ENCODE results near the gene CAMK4. TPM values are rescaled to one million over a fixed set of nuclear protein-coding genes. Genes with fewer than 3 reads are reported as not detected.
A peak's percentile ranks its signal among the peaks of the same experiment; 100 is the strongest.

Gene CAMK4
- total RNA-seq, 1 experiment from 2014 or later = 6.3 TPM

DNA sequence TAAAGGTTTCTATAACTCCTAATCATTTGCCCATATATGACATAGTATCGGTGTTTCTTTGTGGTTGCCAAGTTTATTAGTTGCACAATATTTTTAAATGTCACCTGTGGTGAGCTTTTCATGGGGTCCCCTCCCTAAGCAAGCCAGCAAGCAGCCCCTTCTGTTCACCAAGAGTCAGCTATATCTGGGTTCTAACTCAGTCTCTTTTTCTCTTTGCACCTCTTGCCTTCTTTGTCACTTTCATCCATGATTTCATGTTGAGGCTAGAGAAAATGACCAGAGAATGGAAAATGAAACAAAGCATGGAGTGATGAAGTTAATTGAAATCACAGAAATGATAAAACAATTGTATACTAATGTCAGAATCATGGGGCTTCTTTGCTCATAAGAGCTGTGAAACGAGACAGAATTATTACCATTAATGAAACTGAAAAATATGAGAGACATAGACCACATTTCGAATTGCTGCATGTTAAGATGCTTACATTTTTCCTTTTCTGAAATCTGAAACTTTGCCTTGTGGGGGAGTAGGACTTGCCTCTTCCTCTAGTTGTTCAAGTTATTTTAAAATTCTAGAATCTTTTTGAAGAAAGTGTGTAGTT, 75.7 kb downstream of the CAMK4 start:
- no CpG with 5 or more reads among the region's 3 CpGs for WGBS (ENCODE audit: extremely low coverage, insufficient read length, low lambda C conversion rate)

More for the DNA sequence above, 75.7 kb downstream of the CAMK4 start:
- H3K14ac ChIP-seq (ENCODE audit: insufficient read depth, low read length) = no peak overlapping the region
- H2AFZ ChIP-seq (ENCODE audit: low read length) = no peak overlapping the region
- H3K79me2 ChIP-seq (ENCODE audit: insufficient read depth, low read length) = no peaks in the 10 kb centered on the region
- peak overlapping the region in 1 of 3 experiments; percentile 90; a peak in 2 of 7 replicates for H3K27ac Mint-ChIP-seq
- no peaks in the 10 kb centered on the region for H3K4me1 ChIP-seq (ENCODE audit: insufficient read depth, low read length)
- H3K4me2 ChIP-seq (ENCODE audit: insufficient read depth, insufficient read length, low read length) = no peak overlapping the region
- H2BK120ac ChIP-seq (ENCODE audit: low read depth, low read length, poor library complexity, severe bottlenecking) = no peak overlapping the region
- no peak overlapping the region for H2AK5ac ChIP-seq (ENCODE audit: insufficient read length, low read length)
- no peak overlapping the region for H3K18ac ChIP-seq (ENCODE audit: insufficient read length, low read depth, low read length)
- no peaks in the 10 kb centered on the region for H3K9me3 ChIP-seq (ENCODE audit: control insufficient read depth, low read depth, low read length)
- H3K27me3 Mint-ChIP-seq (ENCODE audit: low read depth) = no peaks in the 10 kb centered on the region
- DNase-seq = no peak
- peaks cover 14 to 25% (median 17%) of the 10 kb centered on the region in 3 experiments for H3K36me3 Mint-ChIP-seq (ENCODE audit: insufficient read depth in 1 of 3, low read depth in 3 of 3)
- H2BK20ac ChIP-seq (ENCODE audit: low read depth, low read length, poor library complexity, severe bottlenecking) = no peak overlapping the region
- H3K9ac ChIP-seq (ENCODE audit: extremely low read depth, insufficient read length, low read length) = no peak overlapping the region
- H2BK5ac ChIP-seq (ENCODE audit: insufficient read length, low read length) = no peak overlapping the region
- H3K23me2 ChIP-seq (ENCODE audit: insufficient read length, low read depth, low read length, poor library complexity, severe bottlenecking) = no peaks in the 10 kb centered on the region
- no peak overlapping the region for H2BK15ac ChIP-seq (ENCODE audit: low read depth, low read length)
- no peak overlapping the region for H3K23ac ChIP-seq (ENCODE audit: insufficient read length, low read depth, low read length)
- no peak overlapping the region for H4K8ac ChIP-seq (replicated peaks; ENCODE audit: insufficient read length, low read depth, low read length)
- no peaks in the 10 kb centered on the region for H3K27me3 ChIP-seq (ENCODE audit: insufficient read depth, low read length)
- no peaks in the 10 kb centered on the region for H4K20me1 ChIP-seq (ENCODE audit: control insufficient read depth, insufficient read depth, insufficient read length)
- H4K5ac ChIP-seq (ENCODE audit: insufficient read length, low read depth, low read length) = no peak overlapping the region
- no peak overlapping the region for H2BK12ac ChIP-seq (ENCODE audit: insufficient read length, low read depth, low read length)
- H3K4ac ChIP-seq (ENCODE audit: low read depth, low read length) = no peak overlapping the region
- H3K56ac ChIP-seq (ENCODE audit: insufficient read length, low read depth, low read length) = no peak overlapping the region
- no peak overlapping the region for H3K4me3 Mint-ChIP-seq
- no peaks in the 10 kb centered on the region for H3K79me1 ChIP-seq (ENCODE audit: insufficient read depth, low read depth, low read length, poor library complexity, severe bottlenecking)
- TF ChIP-seq, protein P1, sequence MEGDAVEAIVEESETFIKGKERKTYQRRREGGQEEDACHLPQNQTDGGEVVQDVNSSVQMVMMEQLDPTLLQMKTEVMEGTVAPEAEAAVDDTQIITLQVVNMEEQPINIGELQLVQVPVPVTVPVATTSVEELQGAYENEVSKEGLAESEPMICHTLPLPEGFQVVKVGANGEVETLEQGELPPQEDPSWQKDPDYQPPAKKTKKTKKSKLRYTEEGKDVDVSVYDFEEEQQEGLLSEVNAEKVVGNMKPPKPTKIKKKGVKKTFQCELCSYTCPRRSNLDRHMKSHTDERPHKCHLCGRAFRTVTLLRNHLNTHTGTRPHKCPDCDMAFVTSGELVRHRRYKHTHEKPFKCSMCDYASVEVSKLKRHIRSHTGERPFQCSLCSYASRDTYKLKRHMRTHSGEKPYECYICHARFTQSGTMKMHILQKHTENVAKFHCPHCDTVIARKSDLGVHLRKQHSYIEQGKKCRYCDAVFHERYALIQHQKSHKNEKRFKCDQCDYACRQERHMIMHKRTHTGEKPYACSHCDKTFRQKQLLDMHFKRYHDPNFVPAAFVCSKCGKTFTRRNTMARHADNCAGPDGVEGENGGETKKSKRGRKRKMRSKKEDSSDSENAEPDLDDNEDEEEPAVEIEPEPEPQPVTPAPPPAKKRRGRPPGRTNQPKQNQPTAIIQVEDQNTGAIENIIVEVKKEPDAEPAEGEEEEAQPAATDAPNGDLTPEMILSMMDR (conservative IDR thresholded peaks at IDR 0.05) = no peak
- H3K4me1 Mint-ChIP-seq = no peaks in the 10 kb centered on the region
- no peak overlapping the region for H3K27ac ChIP-seq (ENCODE audit: insufficient read length, low read depth, low read length)
- H4K91ac ChIP-seq (ENCODE audit: insufficient read length, low read depth, low read length) = no peak overlapping the region
- H3K9me3 Mint-ChIP-seq = peaks cover 11 to 15% of the 10 kb centered on the region in 2 experiments
- no peak overlapping the region for H3T11ph ChIP-seq (ENCODE audit: low read length)
